Femur (tissue), 1 donor: ENCODE data around the gene BCAS2.

Source experiments
- DNase-seq: peaks from one replicate; pipeline ENCODE4 v3.0.0-alpha.2; 2017

Gene BCAS2

DNA sequence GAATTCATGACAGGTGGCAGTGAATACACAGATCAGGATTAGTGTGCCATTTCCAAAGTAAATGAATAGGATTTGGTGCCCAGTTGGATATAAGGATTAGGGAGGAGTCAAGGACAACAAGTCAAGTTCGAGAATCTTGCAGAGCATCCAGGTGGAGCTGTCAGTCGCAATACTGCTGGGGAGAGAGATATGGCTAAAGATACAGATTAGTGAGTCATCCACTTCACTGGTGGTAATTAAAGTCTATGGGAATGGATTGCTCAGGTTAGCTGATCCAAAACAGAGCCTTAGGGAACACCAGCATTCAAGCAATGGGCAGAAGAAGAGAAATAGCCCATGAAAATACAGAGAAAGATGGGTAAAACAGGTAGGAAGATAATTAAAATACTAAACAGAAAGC, 26.8 kb downstream of the BCAS2 start:
- no peak for DNase-seq

DNA sequence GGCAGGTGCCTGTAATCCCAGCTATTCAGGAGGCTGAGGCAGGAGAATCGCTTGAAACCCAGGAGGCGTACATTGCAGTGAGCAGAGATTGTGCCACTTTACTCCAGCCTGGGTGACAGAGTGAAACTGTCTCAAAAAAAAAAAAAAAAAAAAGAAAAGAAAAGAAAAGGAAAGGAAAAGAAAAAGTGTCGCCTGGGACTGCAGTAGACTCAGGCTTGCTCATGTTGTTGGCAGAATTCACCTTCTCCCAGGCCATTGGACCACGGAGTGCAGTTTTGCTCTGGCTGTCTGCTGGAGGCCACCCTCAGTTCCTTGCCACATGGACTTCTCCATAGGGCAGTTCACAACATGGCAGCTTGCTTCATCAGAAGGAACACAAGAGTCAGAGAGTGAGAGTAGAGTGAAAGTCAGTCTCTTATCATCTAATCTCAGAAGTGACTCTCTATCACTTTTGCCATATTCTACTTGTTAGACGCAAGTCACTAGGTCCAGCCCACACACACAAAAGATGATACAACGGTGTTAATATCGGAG, 29.2 kb downstream of the BCAS2 start:
- DNase-seq, result no peak

DNA sequence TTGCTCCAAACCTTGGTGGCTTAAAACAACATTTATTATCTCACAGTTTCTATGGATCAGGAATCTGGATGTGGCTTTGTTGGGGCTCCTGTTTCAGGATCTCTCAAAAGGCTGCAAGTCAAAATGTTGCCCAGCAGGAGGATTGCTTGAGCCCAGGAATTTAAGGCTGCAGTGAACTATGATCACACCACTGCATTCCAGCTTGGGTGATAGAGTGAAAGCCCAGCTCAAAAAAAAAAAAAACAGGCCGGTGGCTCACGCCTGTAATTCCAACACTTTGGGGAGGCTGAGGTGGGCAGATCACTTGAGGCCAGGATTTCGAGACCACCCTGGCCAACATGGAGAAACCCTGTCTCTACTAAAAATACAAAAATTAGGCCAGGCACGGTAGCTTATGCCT, 30.0 kb downstream of the BCAS2 start:
- DNase-seq, result no peak

DNA sequence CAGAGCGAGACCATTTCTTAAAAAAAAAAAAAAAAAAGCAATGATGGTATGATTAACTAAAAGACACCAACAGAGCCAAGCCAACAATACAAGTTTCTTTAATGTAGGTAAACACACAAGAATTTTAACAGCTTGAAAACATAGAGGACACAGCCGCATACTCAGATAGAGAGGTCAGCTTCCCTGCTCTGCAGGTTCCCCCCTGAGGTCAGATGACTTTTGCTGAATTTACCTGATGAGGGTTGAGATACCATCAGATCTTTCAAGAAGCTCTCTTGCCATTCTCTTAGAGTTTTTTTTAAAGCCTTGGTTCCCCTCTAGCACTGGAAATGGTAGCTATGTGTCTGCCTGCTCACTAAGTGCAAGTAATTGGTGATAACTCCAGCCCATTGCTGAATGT, 31.1 kb downstream of the BCAS2 start:
- DNase-seq, result no peak

DNA sequence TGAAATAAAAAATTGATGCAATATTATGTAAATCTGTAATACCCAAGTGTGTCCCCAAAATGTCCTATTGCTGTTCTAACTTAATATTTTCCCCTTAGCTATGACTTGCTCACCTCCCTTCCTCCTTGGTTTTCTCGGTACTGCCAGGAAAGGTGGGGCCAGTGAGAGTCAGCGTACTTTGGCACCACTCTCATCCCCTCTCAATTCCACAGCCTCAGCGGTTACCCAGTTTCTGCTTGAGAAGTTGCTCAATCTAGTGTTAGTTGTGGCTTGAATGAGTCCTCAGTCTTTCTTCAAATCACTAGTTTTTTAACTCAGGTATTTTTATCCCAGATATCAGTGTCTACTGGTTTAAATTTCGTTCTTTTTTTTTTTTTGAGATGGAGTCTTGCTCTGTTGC, 32.3 kb downstream of the BCAS2 start:
- DNase-seq, result no peak

DNA sequence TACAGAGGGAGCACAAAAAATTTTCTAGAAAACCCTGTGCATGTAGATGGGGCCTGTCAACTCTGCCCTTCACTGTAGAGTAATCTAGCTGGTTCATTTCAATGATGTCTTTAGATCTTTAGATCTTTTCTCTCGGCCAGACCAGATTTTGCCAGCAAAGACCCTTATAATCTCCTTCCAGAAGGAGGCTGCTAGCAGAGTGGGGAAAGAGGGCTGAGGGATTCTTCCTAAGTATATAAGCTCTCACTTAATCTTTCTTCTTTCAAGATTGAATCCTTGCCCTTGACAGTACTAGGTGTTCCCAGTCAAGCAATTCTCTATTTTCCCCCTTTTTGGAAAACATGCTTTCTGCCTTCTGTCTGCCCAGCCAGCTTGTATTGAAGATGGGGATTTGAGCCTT, 34.3 kb downstream of the BCAS2 start:
- DNase-seq, result no peak

DNA sequence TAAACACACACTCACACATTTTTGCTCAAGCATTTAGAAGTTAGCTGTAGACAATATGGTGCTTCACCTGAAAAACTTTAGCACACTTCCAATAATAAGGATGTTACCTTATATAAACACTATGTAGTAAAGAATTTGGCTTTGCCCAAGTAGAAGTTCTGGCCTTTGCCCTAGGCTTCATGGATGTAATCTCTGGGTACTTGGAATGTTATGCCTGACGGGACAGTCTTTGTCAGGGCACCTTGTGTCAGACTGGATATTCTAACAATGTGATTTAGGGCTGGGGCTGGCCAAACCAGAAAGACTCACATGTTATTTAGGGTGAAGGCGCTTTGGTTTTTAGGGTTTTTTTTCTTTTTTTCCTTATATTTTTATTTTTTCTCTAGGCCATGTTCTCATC, 35.6 kb downstream of the BCAS2 start:
- no peak for DNase-seq

DNA sequence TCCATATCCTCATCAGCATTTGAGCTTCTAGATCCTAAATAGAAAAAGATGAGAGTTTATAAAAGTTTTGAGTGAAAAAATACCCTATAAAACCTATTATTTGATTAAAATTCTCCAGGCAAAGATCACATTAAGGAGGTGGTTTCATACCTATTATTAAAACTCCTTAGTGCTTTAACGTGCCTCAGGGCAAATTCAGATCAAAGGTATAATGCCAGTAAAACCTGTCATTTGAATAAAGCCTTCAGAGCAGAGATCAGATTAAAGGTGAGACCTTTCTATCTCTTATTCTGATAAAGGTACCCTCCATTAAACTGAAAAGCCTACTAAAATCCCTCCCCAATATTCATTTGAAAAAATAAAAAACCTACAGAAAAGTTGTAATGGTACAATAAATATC, 36.1 kb downstream of the BCAS2 start:
- DNase-seq, result no peak

DNA sequence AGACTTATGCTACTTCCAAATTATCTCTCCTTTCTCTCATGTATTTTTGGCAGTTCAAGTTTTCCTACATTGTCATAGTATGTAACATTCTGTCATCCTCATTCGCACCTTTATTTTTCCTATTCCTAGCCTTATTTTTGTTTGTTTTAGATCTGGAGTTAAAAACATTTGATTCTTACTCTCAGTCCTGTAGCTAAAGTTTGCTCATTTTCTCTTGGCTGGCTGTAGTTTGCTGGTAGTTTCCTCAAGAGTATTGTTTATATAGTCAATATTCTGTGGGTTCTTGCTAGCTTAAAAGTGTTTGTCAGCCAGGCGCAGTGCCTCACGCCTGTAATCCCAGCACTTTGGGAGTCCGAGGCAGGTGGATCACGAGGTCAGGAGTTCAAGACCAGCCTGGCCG, 40.6 kb downstream of the BCAS2 start:
- no peak for DNase-seq

DNA sequence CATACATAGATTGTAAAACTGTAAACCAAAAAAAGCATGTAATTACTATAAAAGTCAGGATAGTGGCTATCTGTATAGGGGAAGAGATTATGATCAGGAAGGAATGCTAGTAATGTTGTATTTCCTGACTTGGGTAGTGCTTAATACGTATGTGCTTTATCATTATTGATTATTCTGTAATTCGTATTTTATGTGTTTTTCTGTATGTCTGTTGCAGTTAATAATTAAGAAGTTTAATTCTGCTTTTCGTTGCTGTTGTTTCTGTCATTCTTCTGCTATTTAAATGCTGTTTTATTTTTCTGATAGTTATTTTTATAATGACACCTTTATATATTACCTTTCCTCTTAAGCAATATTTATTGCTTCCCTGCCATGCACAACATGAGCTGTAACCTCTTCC, 41.1 kb downstream of the BCAS2 start:
- DNase-seq, result no peak

DNA sequence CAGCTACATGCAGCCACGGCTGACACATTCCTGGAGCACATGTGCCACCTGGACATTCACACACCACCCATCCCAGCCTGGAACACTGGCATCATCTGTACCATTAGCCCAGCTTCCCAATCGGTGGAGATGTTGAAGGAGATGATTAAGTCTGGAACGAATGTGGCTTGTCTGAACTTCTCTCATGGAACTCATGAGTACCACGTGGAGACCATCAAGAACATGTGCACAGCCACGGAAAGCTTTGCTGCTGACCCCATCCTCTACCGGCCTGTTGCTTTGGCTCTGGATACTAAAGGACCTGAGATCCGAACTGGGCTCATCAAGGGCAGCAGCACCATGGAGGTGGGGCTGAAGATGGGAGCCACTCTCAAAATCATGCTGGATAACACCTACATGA, 45.4 kb downstream of the BCAS2 start:
- DNase-seq, result no peak

DNA sequence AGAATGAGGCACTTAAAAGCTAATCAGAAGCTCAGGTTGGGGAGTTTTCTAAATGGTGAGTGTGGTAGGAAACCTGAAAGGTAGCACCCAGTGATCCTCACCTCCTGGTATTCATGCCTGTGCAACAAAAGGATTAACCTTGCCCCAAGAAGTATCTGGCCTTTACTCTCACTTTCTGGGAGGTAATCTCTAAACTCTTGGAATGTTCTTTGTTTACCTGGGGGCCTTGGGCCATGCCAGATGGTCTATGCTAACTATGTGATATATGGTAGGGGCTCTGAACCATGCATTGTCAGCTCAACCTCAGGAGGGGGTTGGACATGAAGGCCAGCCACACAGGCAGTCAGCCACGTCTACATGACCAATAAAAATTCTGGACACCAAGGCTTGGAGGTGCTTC, 46.0 kb downstream of the BCAS2 start:
- no peak for DNase-seq

DNA sequence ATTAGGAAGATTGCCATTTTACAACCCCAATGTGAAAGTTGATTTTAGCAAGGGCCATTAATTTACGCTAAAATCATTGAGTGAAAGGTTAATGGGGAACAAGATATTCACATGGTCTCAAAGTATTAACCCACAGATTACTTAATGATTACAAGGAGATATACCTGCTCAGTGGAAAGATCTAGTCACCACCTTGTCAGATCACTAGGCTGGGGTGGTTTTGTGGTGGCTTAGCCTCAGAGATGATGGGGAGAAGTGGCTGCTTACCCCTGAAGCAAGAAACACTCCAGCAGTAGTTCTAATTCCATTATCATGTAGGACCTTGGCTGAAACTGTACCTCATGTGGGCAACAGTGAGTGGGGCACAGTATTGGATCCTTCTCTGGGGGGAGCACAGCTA, 50.3 kb downstream of the BCAS2 start:
- DNase-seq, result no peak

DNA sequence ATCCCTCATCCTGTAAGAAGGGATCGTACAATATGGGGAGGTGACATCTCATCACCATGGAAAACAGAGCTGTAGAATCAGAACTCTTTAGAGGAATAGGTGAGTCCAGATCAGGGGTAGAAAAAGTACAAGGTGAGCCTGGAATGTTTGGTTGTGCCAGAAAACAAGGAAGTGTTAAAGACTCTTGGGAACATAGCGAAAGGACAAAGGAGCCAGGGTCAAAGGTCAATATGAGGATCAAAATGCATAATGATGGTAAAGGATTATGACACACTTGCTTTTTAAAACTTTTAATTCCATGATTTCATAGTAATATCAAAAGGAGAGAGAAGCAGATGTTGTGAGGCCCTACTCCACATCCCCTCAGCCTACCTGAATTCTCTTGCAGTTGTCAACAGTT, 51.2 kb downstream of the BCAS2 start:
- DNase-seq, result no peak

DNA sequence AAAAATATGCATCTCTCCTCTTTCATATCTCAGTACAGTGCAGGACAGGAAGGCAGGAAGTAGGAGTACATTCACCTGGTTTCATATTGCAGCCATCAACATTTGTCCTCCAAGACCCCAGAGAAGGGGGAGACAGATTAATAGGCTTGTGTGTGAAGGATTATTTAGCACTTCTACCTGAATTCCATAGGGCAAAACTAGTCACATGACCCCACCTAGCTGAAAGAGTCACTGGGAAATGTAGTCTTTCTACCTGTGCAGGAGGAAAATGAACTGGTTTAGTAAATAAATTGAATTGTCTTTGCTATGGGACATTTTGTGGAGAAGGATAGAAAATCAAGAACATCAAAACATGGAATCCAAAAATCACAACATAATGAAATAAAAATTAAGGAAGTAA, 56.5 kb downstream of the BCAS2 start:
- DNase-seq, result no peak

DNA sequence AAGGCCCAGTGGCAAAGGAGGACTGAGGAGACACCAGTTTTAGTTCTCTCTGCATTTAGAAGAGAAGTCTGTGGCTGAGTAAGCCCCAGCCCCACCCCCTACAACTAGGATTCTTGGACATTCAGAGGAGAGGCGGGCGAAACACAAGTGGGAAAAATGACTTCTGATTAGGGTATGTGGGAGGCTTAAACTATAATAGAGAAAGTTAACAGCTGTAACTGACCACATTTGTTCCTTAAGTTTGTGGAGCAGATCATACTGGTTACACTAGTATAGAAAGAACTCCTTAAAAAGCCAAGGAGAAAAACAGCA, 59.2 kb downstream of the BCAS2 start:
- no peak for DNase-seq

DNA sequence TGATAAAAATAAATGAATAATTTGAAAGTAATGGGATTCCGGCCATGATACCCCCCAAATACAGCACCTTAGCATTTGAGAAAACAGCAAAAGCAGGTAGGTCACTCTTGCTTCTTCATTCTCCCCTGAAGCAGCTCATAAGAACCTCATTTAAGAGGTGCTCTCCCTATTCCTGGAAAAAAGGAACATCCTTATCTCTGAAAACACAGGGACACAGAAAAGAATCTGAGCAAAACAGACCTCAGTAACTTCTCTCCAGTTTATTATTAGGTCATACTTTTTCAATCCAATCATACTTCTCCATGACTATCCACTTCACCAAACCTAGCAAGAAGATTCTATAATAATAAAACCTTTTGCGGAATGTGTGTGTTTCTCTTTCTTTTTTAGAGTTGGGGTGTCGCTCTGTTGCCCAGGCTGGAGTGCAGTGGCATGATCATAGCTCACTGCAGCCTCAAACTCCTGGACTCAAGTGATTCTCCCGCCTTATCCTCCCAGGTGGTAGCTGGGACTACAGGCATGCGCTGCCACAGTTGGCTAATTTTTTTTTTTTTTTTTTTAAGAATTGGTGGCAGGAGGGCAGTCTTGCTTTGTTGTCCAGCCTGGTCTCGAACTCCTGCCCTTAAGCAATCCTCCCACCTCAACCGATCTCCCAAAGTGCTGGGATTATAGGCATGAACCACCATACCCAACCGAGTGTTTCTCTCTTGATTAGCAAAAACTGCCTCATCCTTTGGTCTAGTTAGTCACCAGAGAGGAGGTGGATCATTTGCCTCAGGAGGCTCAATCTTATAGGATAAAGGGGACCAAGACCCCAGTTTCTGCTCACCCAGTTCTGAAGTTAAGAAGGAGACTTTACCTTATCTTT, 59.8 kb downstream of the BCAS2 start:
- DNase-seq, result no peak
